Dedifferentiated amniotic fluid mesenchymal stem cell (primary cell): ENCODE measurements around the gene IRF7.

Experiments
- DNase-seq: peaks from one replicate; pipeline ENCODE4 v3.0.0-alpha.2; 2016; ENCODE audit errors: extremely low spot score

The IRF7 gene

GRCh38 chr11:620935-621814 is 5.4 kb upstream of the IRF7 start:
- DNase-seq = no peak

GRCh38 chr11:620201-620600 is 4.5 kb upstream of the IRF7 start:
- no peak for DNase-seq

GRCh38 chr11:619628-620050 is 3.9 kb upstream of the IRF7 start:
- DNase-seq = no peak

GRCh38 chr11:618856-619627 is 3.3 kb upstream of the IRF7 start:
- DNase-seq = no peak

GRCh38 chr11:617912-618682 is 2.3 kb upstream of the IRF7 start:
- no peak for DNase-seq

- DNase-seq = no peak
Measured at GRCh38 chr11:617199-617911, 1.6 kb upstream of the IRF7 start.

GRCh38 chr11:616320-617198 is 809 bp upstream of the IRF7 start:
- DNase-seq = no peak

GRCh38 chr11:614623-615503 is 887 bp downstream of the IRF7 start:
- no peak for DNase-seq

- DNase-seq = no peak
Measured at GRCh38 chr11:614021-614622, 1.6 kb downstream of the IRF7 start.

GRCh38 chr11:613369-613968 is 2.3 kb downstream of the IRF7 start:
- DNase-seq = no peak

GRCh38 chr11:612961-613300 is 2.8 kb downstream of the IRF7 start:
- DNase-seq = no peak

- no peak for DNase-seq
Measured at GRCh38 chr11:612201-612960, 3.4 kb downstream of the IRF7 start.

- DNase-seq = no peak
Measured at GRCh38 chr11:611001-611996, 4.5 kb downstream of the IRF7 start.

GRCh38 chr11:610146-610801 is 5.5 kb downstream of the IRF7 start:
- DNase-seq = no peak

- DNase-seq = no peak
Measured at GRCh38 chr11:609341-609811, 6.4 kb downstream of the IRF7 start.

GRCh38 chr11:608791-609251 is 6.9 kb downstream of the IRF7 start:
- no peak for DNase-seq
